Smooth muscle cell (in vitro differentiated cells): Measurements from ENCODE around the gene ATXN1. TPM values are rescaled to one million over a fixed set of nuclear protein-coding genes. Genes with fewer than 3 reads are reported as not detected.

ENCODE experiments used
- DNase-seq: peaks from one replicate; lab custom pipeline; 2025; ENCODE audit not compliant: unreplicated experiment; lab: John Stamatoyannopoulos, UW
- H2AFZ ChIP-seq: fragments of 200-600 bp; sonication (generic); 2 replicates; pipeline ENCODE4 v1.6.0; 2016; ENCODE audit warnings: antibody characterized with exemption, low read depth, mild to moderate bottlenecking
- H3F3A ChIP-seq: fragments of 200-600 bp; sonication (generic); 2 replicates; pipeline ENCODE4 v1.6.0; 2017; ENCODE audit warnings: antibody characterized with exemption, low read depth
- H3K27ac ChIP-seq: fragments of 200-600 bp; sonication (generic); 2 replicates; pipeline ENCODE4 v1.5.1; 2016; ENCODE audit warnings: low read depth, mild to moderate bottlenecking
- H3K27me3 ChIP-seq: fragments of 200-600 bp; sonication (generic); 2 replicates; pipeline ENCODE4 v1.6.1; 2016; ENCODE audit warnings: low read depth, mild to moderate bottlenecking
- H3K36me3 ChIP-seq: fragments of 200-600 bp; sonication (generic); 2 replicates; pipeline ENCODE4 v1.5.1; 2016; ENCODE audit warnings: low read depth
- H3K4me1 ChIP-seq: fragments of 200-600 bp; sonication (generic); 2 replicates; pipeline ENCODE4 v1.5.1; 2016; ENCODE audit warnings: low read depth
- H3K4me2 ChIP-seq: fragments of 200-600 bp; sonication (generic); 2 replicates; pipeline ENCODE4 v1.6.0; 2016; ENCODE audit warnings: mild to moderate bottlenecking
- H3K4me3 ChIP-seq: fragments of 200-600 bp; sonication (generic); 2 replicates; pipeline ENCODE4 v1.5.1; 2016; ENCODE audit warnings: mild to moderate bottlenecking
- H3K79me2 ChIP-seq: fragments of 200-600 bp; sonication (generic); 2 replicates; pipeline ENCODE4 v1.6.0; 2016; ENCODE audit warnings: low read depth, mild to moderate bottlenecking
- H3K9ac ChIP-seq: fragments of 200-600 bp; sonication (generic); 2 replicates; pipeline ENCODE4 v1.6.0; 2016; ENCODE audit warnings: low read depth
- H3K9me3 ChIP-seq: fragments of 200-600 bp; sonication (generic); replicated peaks from 2 replicates; pipeline ENCODE4 v1.5.1; 2016; ENCODE audit warnings: low read depth
- H4K20me1 ChIP-seq: fragments of 200-600 bp; sonication (generic); 2 replicates; pipeline ENCODE4 v1.6.0; 2016; ENCODE audit warnings: low read depth
- CTCF ChIP-seq: fragments of 200-600 bp; sonication (generic); IDR thresholded peaks from 2 replicates; pipeline ENCODE4 v1.5.1; 2017; ENCODE audit warnings: borderline replicate concordance, mild to moderate bottlenecking, antibody characterized with exemption; ENCODE audit not compliant: insufficient read depth, poor library complexity, severe bottlenecking
- WGBS: methylation state at CpG from one replicate; pipeline ENCODE4 v1.1.7; 2016; ENCODE audit warnings: low lambda C conversion rate; 5-methylcytosine and 5-hydroxymethylcytosine counted together
- polyA plus RNA-seq: library from polyadenylated mRNA; unstranded; fragments of >200 nt; fragmentation: Nextera tagmentation; extraction: Ambion mirVana; gene quantifications from 2 replicates; pipeline ENCODE4 v1.2.1, GENCODE V29; 2016
- total RNA-seq: library from RNA; depleted of rRNA; stranded (reverse); fragments of >200 nt; gene quantifications from 2 replicates; pipeline ENCODE4 v1.2.3, GENCODE V29; 2014

Gene ATXN1
- total and polyA plus RNA-seq, 2 experiments from 2014 or later = 17.9 to 40.6 TPM

GRCh38 chr6:16800942-16801341 lies 39.7 kb upstream of the ATXN1 start:
- 34% methylated on average over 2 of the region's 2 CpGs for WGBS

GRCh38 chr6:16800341-16800740 lies 39.1 kb upstream of the ATXN1 start:
- no peaks in the 10 kb centered on the region for H3K4me1 ChIP-seq

More at GRCh38 chr6:16800942-16801341, 39.7 kb upstream of the ATXN1 start:
- Histone ChIP-seq H3K36me3 (no peaks in the 10 kb centered on the region), H3K4me1 (no peaks in the 10 kb centered on the region), H3K27ac (no peak overlapping the region), H3K9ac (no peak overlapping the region), H3K4me2 (peak overlapping the region; percentile 11), H3K9me3 (no peaks in the 10 kb centered on the region), H3K27me3 (no peaks in the 10 kb centered on the region), H3K79me2 (no peaks in the 10 kb centered on the region), H3F3A (no peaks in the 10 kb centered on the region), H2AFZ (no peak overlapping the region), H3K4me3 (no peak overlapping the region), H4K20me1 (no peaks in the 10 kb centered on the region)
- TF ChIP-seq CTCF = no peak
- DNase-seq = no peak

GRCh38 chr6:16799279-16800193 lies 38.3 kb upstream of the ATXN1 start:
- no peak for TF ChIP-seq CTCF
- Histone ChIP-seq H3K27ac (peak overlapping the region; percentile 12), H2AFZ (no peak overlapping the region), H3K27me3 (no peaks in the 10 kb centered on the region), H3K4me3 (no peak overlapping the region), H3F3A (no peaks in the 10 kb centered on the region), H3K36me3 (no peaks in the 10 kb centered on the region), H3K9me3 (no peaks in the 10 kb centered on the region), H3K9ac (no peak overlapping the region), H3K79me2 (no peaks in the 10 kb centered on the region), H4K20me1 (no peaks in the 10 kb centered on the region), H3K4me2 (peak overlapping the region; percentile 61), H3K4me1 (no peaks in the 10 kb centered on the region)
- 43% methylated on average over 8 of the region's 8 CpGs for WGBS
- DNase-seq = no peak

More at GRCh38 chr6:16800341-16800740, 39.1 kb upstream of the ATXN1 start:
- no peaks in the 10 kb centered on the region for H3K79me2 ChIP-seq
- no peak overlapping the region for H2AFZ ChIP-seq
- no peaks in the 10 kb centered on the region for H3K9me3 ChIP-seq
- no peaks in the 10 kb centered on the region for H3K36me3 ChIP-seq
- no peaks in the 10 kb centered on the region for H3K27me3 ChIP-seq
- 84% methylated on average over 3 of the region's 3 CpGs for WGBS
- peak overlapping the region; percentile 61 for H3K4me2 ChIP-seq
- no peak overlapping the region for H3K4me3 ChIP-seq
- DNase-seq = no peak
- peak overlapping the region; percentile 12 for H3K27ac ChIP-seq
- no peaks in the 10 kb centered on the region for H3F3A ChIP-seq
- H4K20me1 ChIP-seq = no peaks in the 10 kb centered on the region
- no peak overlapping the region for H3K9ac ChIP-seq
- no peak for TF ChIP-seq CTCF
